LNCaP clone FGC (cell line): ENCODE data around the gene MACROD2.

Source experiments
- DNase-seq: peaks from one replicate; pipeline ENCODE4 v3.0.0-alpha.2; 2011; ENCODE audit warnings: low read depth
- H3K4me3 ChIP-seq: 2 replicates; pipeline ENCODE4 v1.5.1; 2011; ENCODE audit warnings: mild to moderate bottlenecking, low read depth, low read length, control low read depth
- TF ChIP-seq, protein P1 (sequence below): IDR thresholded peaks from 2 replicates; pipeline ENCODE4 v1.5.1; 2012; ENCODE audit warnings: mild to moderate bottlenecking; ENCODE audit not compliant: control insufficient read depth, insufficient read depth; ENCODE audit errors: extremely low read depth

Gene MACROD2

DNA sequence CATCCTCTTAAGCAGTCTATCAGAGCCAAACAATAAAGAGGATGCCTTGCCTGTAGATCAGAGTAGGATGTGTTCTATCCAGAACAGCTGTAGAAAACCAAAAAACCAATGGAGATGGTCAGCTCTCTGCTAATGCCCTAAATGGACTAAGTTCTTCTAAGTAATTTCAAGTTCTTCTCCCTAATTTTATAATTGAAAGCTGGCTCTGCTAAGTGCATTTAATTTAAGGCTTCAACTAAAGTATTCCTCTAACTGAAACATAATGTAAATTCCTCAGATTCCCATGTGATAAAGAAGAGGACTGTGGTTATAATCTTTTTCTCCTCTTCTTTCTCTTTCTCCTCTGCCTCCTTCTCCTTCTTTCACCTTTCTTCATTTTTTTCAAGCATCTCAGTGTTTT is 1868.4 kb downstream of the MACROD2 start:
- no peak for DNase-seq
- TF ChIP-seq, protein P1, sequence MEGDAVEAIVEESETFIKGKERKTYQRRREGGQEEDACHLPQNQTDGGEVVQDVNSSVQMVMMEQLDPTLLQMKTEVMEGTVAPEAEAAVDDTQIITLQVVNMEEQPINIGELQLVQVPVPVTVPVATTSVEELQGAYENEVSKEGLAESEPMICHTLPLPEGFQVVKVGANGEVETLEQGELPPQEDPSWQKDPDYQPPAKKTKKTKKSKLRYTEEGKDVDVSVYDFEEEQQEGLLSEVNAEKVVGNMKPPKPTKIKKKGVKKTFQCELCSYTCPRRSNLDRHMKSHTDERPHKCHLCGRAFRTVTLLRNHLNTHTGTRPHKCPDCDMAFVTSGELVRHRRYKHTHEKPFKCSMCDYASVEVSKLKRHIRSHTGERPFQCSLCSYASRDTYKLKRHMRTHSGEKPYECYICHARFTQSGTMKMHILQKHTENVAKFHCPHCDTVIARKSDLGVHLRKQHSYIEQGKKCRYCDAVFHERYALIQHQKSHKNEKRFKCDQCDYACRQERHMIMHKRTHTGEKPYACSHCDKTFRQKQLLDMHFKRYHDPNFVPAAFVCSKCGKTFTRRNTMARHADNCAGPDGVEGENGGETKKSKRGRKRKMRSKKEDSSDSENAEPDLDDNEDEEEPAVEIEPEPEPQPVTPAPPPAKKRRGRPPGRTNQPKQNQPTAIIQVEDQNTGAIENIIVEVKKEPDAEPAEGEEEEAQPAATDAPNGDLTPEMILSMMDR: no peak
- H3K4me3 ChIP-seq: no peak overlapping the region

DNA sequence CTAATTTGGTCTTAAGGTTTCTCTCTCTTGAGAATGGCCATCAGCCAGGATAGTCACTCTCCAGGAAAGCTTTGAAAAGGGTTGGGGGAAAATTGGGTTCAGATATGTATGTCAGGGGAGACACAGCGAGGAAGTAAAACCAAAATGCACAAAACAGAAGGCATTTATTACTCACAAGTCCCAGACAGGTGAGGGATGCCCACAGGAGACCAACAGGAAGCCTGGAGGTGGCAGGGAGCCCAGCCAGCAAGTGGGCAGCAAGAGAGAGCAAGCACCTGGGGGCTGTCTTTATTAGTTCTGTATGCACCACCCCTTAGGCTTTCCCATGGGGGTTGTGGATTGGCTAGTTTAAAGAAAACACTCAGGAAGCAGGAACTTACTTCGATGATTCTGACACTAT is 1870.2 kb downstream of the MACROD2 start:
- TF ChIP-seq, protein P1: no peak
- H3K4me3 ChIP-seq: no peak overlapping the region
- no peak for DNase-seq

GRCh38 chr20:15866916-15867730 is 1871.8 kb downstream of the MACROD2 start:
- no peak for DNase-seq
- TF ChIP-seq, protein P1: no peak
- H3K4me3 ChIP-seq: no peak overlapping the region

DNA sequence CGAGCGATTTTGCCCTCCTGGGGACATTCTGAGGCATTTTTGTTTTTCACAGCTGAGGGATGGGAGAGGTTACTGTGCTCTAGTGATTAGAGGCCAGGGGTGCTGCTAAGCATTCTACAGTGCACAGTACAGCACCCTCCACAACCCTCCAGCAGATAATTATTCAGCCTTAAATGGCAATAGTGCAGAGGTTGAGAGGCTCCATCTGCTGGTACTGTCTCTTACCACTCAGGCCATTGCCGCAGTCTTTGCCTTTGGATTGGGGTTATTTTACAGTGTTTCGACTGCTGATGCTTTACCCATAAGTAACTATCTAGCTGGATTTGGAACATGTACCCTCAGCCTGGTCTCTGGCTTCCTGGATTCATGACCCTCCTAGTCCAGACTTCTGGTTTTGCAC is 1872.6 kb downstream of the MACROD2 start:
- no peak for DNase-seq
- H3K4me3 ChIP-seq: no peak overlapping the region
- TF ChIP-seq, protein P1: peak; percentile 38; the same call in 1 of the 2 replicates

DNA sequence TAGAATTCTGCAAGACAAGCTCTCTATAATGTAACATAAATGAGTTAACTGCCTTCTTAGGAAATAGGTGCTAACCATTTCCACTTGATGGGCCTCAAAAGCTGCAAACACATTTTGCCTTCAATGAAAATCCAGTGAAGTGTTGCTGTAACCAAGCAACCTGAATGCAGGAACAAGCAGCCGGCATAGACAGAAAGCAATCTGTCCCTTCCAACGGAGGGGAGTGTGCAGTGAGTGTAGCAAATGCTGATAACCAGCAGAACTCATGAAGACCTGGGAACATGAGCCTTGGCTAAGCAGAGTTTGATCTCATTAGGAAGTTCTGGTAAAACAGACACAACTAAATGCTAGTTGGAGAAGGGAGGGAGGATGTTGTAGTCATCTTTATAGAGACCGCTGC is 1880.1 kb downstream of the MACROD2 start:
- DNase-seq: no peak
- no peak overlapping the region for H3K4me3 ChIP-seq
- TF ChIP-seq, protein P1: no peak

DNA sequence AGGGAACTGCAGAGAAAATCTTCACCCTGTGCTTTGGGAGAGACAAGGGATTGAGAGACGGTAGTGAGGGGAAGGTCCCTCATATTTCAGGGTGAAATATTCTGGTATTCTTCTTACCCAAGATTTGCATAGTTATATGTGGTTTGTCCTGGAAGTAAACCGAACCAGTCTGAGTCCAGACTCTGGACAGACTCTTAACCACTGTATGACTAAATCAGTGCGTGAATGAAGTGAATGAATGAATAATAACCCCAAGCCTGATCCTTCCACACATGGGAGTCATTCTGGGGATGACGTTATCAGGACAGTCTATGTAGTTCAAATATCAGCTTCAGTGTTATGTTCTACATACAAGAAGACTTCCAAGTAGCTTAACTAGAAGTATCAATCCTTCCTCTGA is 1887.2 kb downstream of the MACROD2 start:
- TF ChIP-seq, protein P1: no peak
- DNase-seq: no peak

GRCh38 chr20:15886250-15886649 is 1890.9 kb downstream of the MACROD2 start:
- DNase-seq: no peak
- TF ChIP-seq, protein P1: no peak
- H3K4me3 ChIP-seq: no peak overlapping the region

More for the DNA sequence above, 1887.2 kb downstream of the MACROD2 start:
- no peak overlapping the region for H3K4me3 ChIP-seq
